WTC11 (cell line): ENCODE data around the gene PXK. TPM values are rescaled to one million over a fixed set of nuclear protein-coding genes. Genes with fewer than 3 reads are reported as not detected.

ENCODE experiments used
- ATAC-seq: fragments of 200-7000 bp; cut with Tn5 transposase; 2 replicates; pipeline ENCODE4 v1.10.0; 2021; ENCODE audit warnings: mild to moderate bottlenecking, moderate library complexity
- CTCF ChIA-PET: fragments of 300-600 bp; sonication (Branson Sonifier 250); formaldehyde crosslinking; loops from one replicate; lab custom pipeline; 2021; ENCODE audit warnings: antibody characterized with exemption; lab: Charles Lee
- POLR2A ChIA-PET: fragments of 350-600 bp; sonication (Branson Sonifier 250); formaldehyde crosslinking; loops from one replicate; lab custom pipeline; 2021; ENCODE audit warnings: antibody characterized with exemption; lab: Charles Lee
- DNase-seq: peaks from one replicate; pipeline ENCODE4 v3.0.0; 2021; ENCODE audit warnings: low spot score
- H3K27ac Mint-ChIP-seq: 2 replicates; pipeline ENCODE4 v1.8.0; 2021; ENCODE audit warnings: mixed read lengths
- H3K27me3 Mint-ChIP-seq: 2 replicates; pipeline ENCODE4 v1.8.0; 2021; ENCODE audit warnings: low read depth, mild to moderate bottlenecking, moderate library complexity, mixed read lengths
- H3K36me3 Mint-ChIP-seq: 2 replicates; pipeline ENCODE4 v1.8.0; 2021; ENCODE audit warnings: mixed read lengths
- H3K4me1 Mint-ChIP-seq: 2 replicates; pipeline ENCODE4 v1.8.0; 2022; ENCODE audit warnings: mixed read lengths
- H3K4me3 Mint-ChIP-seq: 2 replicates; pipeline ENCODE4 v1.8.0; 2021; ENCODE audit warnings: mild to moderate bottlenecking, moderate library complexity, mixed read lengths
- H3K9me3 Mint-ChIP-seq: 2 replicates; pipeline ENCODE4 v1.8.0; 2021; ENCODE audit warnings: mixed read lengths
- CREB1 ChIP-seq: sonication (generic); formaldehyde crosslinking; IDR thresholded peaks from 2 replicates; pipeline ENCODE4 v1.8.0; 2023; ENCODE audit warnings: mild to moderate bottlenecking, missing genetic modification reagents
- ELF4 ChIP-seq: sonication (generic); formaldehyde crosslinking; IDR thresholded peaks from 2 replicates; pipeline ENCODE4 v1.8.1; 2022; ENCODE audit warnings: low read depth, mild to moderate bottlenecking, moderate library complexity, missing genetic modification reagents
- ESRRA ChIP-seq: sonication (generic); formaldehyde crosslinking; IDR thresholded peaks from 2 replicates; pipeline ENCODE4 v1.8.1; 2022; ENCODE audit warnings: mild to moderate bottlenecking, missing genetic modification reagents, borderline replicate concordance
- ETV6 ChIP-seq: sonication (generic); formaldehyde crosslinking; IDR thresholded peaks from 2 replicates; pipeline ENCODE4 v1.8.1; 2022; ENCODE audit warnings: mild to moderate bottlenecking, missing genetic modification reagents
- FOXK1 ChIP-seq: sonication (generic); formaldehyde crosslinking; IDR thresholded peaks from 2 replicates; pipeline ENCODE4 v1.8.0; 2022; ENCODE audit warnings: mild to moderate bottlenecking, moderate library complexity, missing genetic modification reagents
- FOXP1 ChIP-seq: sonication (generic); formaldehyde crosslinking; IDR thresholded peaks from 2 replicates; pipeline ENCODE4 v1.8.0; 2022; ENCODE audit warnings: missing genetic modification reagents, mild to moderate bottlenecking, moderate library complexity, borderline replicate concordance
- GABPB1 ChIP-seq: sonication (generic); formaldehyde crosslinking; IDR thresholded peaks from 2 replicates; pipeline ENCODE4 v1.8.1; 2023; ENCODE audit warnings: mild to moderate bottlenecking, missing genetic modification reagents
- GRHL2 ChIP-seq: fragments of 250-450 bp; sonication (Bioruptor Pico); IDR thresholded peaks from 2 replicates; pipeline ENCODE4 v1.8.0; 2022; ENCODE audit warnings: mild to moderate bottlenecking, moderate library complexity; ENCODE audit not compliant: insufficient replicate concordance, severe bottlenecking
- HMGA2 ChIP-seq: fragments of 250-450 bp; sonication (Bioruptor Pico); IDR thresholded peaks from 2 replicates; pipeline ENCODE4 v1.4.0; 2021; ENCODE audit warnings: mild to moderate bottlenecking, moderate library complexity
- JAZF1 ChIP-seq: fragments of 250-450 bp; sonication (Bioruptor Pico); IDR thresholded peaks from 2 replicates; pipeline ENCODE4 v1.9.0; 2021; ENCODE audit warnings: moderate library complexity, mild to moderate bottlenecking, inconsistent platforms
- NFATC4 ChIP-seq: fragments of 250-450 bp; sonication (Bioruptor Pico); IDR thresholded peaks from 2 replicates; pipeline ENCODE4 v1.9.0; 2021; ENCODE audit warnings: mild to moderate bottlenecking
- NR3C1 ChIP-seq: sonication (generic); formaldehyde crosslinking; conservative IDR thresholded peaks from 2 replicates; pipeline ENCODE4 v1.8.1; 2023; ENCODE audit warnings: low read depth, mild to moderate bottlenecking, missing genetic modification reagents
- OVOL2 ChIP-seq: fragments of 250-450 bp; sonication (Bioruptor Pico); IDR thresholded peaks from 2 replicates; pipeline ENCODE4 v1.9.0; 2021; ENCODE audit warnings: mild to moderate bottlenecking, borderline replicate concordance
- RORB ChIP-seq: fragments of 250-450 bp; sonication (Bioruptor Pico); IDR thresholded peaks from 2 replicates; pipeline ENCODE4 v1.9.0; 2021; ENCODE audit warnings: mild to moderate bottlenecking
- SMAD3 ChIP-seq: sonication (generic); formaldehyde crosslinking; IDR thresholded peaks from 2 replicates; pipeline ENCODE4 v1.8.0; 2022; ENCODE audit warnings: missing genetic modification reagents, mild to moderate bottlenecking, borderline replicate concordance
- TEAD4 ChIP-seq: sonication (generic); formaldehyde crosslinking; IDR thresholded peaks from 2 replicates; pipeline ENCODE4 v1.8.0; 2022; ENCODE audit warnings: mild to moderate bottlenecking, missing genetic modification reagents
- TP53 ChIP-seq: sonication (generic); formaldehyde crosslinking; IDR thresholded peaks from 2 replicates; pipeline ENCODE4 v1.8.1; 2023; ENCODE audit warnings: mild to moderate bottlenecking, missing genetic modification reagents
- ZNF416 ChIP-seq: fragments of 250-450 bp; sonication (Bioruptor Pico); IDR thresholded peaks from 2 replicates; pipeline ENCODE4 v1.9.0; 2021; ENCODE audit warnings: mild to moderate bottlenecking, inconsistent platforms
- total RNA-seq: library from RNA; stranded (reverse); gene quantifications from 3 replicates; pipeline ENCODE4 v1.2.3, GENCODE V29; 2021
- TF ChIP-seq, protein P1 (sequence below): sonication (generic); formaldehyde crosslinking; IDR thresholded peaks from 2 replicates; pipeline ENCODE4 v1.8.1; 2022; ENCODE audit warnings: mild to moderate bottlenecking, missing genetic modification reagents, moderate library complexity, borderline replicate concordance
- TF ChIP-seq, protein P2 (sequence below): sonication (generic); formaldehyde crosslinking; IDR thresholded peaks from 2 replicates; pipeline ENCODE4 v1.8.0; 2022; ENCODE audit warnings: mild to moderate bottlenecking, missing genetic modification reagents
- TF ChIP-seq, protein P3 (sequence below): sonication (generic); formaldehyde crosslinking; IDR thresholded peaks from 2 replicates; pipeline ENCODE4 v1.8.1; 2023; ENCODE audit warnings: mild to moderate bottlenecking, missing genetic modification reagents
- TF ChIP-seq, protein P4 (sequence below): sonication (generic); formaldehyde crosslinking; conservative IDR thresholded peaks from 2 replicates; pipeline ENCODE4 v1.8.1; 2023; ENCODE audit warnings: mild to moderate bottlenecking, low read depth, missing genetic modification reagents, moderate library complexity
- TF ChIP-seq, protein P5 (sequence below): sonication (generic); formaldehyde crosslinking; IDR thresholded peaks from 2 replicates; pipeline ENCODE4 v1.8.1; 2022; ENCODE audit warnings: low read depth, missing genetic modification reagents, borderline replicate concordance
- TF ChIP-seq, protein P6 (sequence below): fragments of 200-600 bp; IDR thresholded peaks from 2 replicates; pipeline ENCODE4 v1.8.0; 2022; ENCODE audit warnings: antibody characterized with exemption

The PXK gene
- total RNA-seq, 1 experiment from 2014 or later, result 9.4 TPM

DNA sequence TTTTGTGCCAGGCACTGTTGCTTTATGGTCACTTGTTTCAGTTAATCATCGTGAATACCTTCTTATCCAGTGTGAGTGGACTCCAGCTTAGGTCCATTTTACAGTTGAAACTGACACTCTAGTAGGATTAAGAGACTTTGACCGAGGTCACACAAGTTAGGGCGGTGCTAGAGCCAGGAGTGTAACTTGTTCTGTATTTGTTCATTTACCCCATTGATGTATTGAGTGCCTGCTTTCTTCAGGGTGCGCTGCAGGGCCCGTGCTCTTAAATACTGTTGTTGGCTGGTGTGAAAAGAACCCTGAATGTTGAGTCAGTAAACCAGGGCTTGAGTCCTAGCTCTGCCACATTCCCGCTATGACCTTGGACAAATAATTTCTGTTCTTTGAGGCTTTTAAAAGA, 85.5 kb downstream of the PXK start (continued):
- TF ChIP-seq, protein P1, sequence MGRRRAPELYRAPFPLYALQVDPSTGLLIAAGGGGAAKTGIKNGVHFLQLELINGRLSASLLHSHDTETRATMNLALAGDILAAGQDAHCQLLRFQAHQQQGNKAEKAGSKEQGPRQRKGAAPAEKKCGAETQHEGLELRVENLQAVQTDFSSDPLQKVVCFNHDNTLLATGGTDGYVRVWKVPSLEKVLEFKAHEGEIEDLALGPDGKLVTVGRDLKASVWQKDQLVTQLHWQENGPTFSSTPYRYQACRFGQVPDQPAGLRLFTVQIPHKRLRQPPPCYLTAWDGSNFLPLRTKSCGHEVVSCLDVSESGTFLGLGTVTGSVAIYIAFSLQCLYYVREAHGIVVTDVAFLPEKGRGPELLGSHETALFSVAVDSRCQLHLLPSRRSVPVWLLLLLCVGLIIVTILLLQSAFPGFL (CRISPR knock-in tag), result no peak
- no peak for TF ChIP-seq FOXP1
- TF ChIP-seq GABPB1, result no peak
- TF ChIP-seq, all 79 proteins: peak for 0

DNA sequence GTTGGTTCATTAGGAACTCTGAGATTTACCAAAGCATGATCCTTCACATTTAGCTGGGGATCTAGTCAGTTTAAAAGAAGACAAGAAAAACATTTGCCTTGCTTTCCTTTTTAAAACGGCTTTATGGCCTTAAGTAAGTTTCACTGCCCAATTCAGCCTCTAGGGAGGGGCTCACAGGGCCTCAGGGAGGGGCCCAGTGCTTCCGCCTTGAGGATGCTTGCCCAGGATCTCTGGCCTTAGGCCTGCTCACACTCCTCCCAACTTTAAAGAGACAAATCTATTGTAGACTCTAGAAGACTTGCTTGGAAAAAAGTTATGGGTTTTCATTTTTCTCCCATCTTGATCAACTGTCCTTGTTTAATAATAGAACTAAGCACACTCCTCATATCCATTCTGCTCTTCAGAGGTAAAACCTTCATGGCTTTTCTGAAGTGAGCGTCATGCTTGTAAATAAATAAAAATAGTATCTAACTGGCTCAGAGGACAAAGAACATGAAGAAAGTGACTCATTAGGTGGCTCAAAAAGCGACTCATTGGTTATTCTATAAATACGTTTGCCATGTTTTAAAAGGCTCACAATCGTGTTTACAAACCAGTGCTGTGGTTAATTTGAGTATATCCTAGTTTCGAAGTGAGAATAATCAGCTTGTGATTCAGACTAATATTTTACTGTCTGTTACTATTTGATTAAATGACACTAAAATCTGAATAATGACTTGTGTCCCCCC, 87.3 kb downstream of the PXK start:
- peaks cover 14% of the 10 kb centered on the region for H3K4me1 Mint-ChIP-seq
- H3K4me3 Mint-ChIP-seq, result no peak overlapping the region
- H3K27ac Mint-ChIP-seq, result peak overlapping the region; percentile 82
- H3K27me3 Mint-ChIP-seq, result no peaks in the 10 kb centered on the region
- H3K36me3 Mint-ChIP-seq, result peaks cover 14% of the 10 kb centered on the region
- ChIA-PET CTCF (interaction anchor here (0.6 to 1.6 kb wide), 3 partner anchors 114 to 339 kb away, joined by 3 read pairs; partner anchors contain the start of genes HTD2 and RPP14), POLR2A (no interaction called here)
- TF ChIP-seq FOXK1 (CRISPR knock-in tag) (no peak), HMGA2 (CRISPR knock-in tag) (no peak), NFATC4 (CRISPR knock-in tag) (no peak), GRHL2 (no peak), ZNF416 (CRISPR knock-in tag) (no peak), TP53 (CRISPR knock-in tag) (no peak), SMAD3 (CRISPR knock-in tag) (no peak), RORB (CRISPR knock-in tag) (no peak), NR3C1 (no peak), ESRRA (CRISPR knock-in tag) (no peak)
- TF ChIP-seq, protein P2, sequence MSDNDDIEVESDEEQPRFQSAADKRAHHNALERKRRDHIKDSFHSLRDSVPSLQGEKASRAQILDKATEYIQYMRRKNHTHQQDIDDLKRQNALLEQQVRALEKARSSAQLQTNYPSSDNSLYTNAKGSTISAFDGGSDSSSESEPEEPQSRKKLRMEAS, result no peak
- TF ChIP-seq, protein P3, sequence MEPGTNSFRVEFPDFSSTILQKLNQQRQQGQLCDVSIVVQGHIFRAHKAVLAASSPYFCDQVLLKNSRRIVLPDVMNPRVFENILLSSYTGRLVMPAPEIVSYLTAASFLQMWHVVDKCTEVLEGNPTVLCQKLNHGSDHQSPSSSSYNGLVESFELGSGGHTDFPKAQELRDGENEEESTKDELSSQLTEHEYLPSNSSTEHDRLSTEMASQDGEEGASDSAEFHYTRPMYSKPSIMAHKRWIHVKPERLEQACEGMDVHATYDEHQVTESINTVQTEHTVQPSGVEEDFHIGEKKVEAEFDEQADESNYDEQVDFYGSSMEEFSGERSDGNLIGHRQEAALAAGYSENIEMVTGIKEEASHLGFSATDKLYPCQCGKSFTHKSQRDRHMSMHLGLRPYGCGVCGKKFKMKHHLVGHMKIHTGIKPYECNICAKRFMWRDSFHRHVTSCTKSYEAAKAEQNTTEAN, result no peak
- TF ChIP-seq, protein P4, sequence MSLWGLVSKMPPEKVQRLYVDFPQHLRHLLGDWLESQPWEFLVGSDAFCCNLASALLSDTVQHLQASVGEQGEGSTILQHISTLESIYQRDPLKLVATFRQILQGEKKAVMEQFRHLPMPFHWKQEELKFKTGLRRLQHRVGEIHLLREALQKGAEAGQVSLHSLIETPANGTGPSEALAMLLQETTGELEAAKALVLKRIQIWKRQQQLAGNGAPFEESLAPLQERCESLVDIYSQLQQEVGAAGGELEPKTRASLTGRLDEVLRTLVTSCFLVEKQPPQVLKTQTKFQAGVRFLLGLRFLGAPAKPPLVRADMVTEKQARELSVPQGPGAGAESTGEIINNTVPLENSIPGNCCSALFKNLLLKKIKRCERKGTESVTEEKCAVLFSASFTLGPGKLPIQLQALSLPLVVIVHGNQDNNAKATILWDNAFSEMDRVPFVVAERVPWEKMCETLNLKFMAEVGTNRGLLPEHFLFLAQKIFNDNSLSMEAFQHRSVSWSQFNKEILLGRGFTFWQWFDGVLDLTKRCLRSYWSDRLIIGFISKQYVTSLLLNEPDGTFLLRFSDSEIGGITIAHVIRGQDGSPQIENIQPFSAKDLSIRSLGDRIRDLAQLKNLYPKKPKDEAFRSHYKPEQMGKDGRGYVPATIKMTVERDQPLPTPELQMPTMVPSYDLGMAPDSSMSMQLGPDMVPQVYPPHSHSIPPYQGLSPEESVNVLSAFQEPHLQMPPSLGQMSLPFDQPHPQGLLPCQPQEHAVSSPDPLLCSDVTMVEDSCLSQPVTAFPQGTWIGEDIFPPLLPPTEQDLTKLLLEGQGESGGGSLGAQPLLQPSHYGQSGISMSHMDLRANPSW, result no peak
- TF ChIP-seq, protein P5, sequence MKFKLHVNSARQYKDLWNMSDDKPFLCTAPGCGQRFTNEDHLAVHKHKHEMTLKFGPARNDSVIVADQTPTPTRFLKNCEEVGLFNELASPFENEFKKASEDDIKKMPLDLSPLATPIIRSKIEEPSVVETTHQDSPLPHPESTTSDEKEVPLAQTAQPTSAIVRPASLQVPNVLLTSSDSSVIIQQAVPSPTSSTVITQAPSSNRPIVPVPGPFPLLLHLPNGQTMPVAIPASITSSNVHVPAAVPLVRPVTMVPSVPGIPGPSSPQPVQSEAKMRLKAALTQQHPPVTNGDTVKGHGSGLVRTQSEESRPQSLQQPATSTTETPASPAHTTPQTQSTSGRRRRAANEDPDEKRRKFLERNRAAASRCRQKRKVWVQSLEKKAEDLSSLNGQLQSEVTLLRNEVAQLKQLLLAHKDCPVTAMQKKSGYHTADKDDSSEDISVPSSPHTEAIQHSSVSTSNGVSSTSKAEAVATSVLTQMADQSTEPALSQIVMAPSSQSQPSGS (CRISPR knock-in tag), result no peak
- no peaks in the 10 kb centered on the region for H3K9me3 Mint-ChIP-seq
- DNase-seq (no peak), ATAC-seq (no peak)

DNA sequence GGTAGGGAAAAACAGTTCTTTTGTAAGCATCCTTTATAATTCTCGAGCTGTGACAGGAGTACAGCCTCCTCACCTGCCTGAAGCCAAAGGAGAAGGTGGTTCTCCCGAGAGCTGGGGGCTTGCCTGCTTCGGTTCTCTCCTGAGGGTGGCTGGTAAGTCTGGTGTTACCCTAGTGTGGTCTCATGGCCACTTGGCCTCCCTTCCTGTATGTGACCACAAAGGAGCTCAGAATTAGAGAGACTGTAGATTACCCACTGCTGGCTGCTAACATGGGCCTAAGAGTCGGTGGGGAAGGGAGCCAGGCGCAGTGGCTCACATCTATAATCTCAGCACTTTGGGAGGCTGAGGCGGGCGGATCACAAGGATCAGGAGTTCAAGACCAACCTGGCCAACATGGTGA, 88.3 kb downstream of the PXK start:
- Mint-ChIP-seq H3K9me3 (no peaks in the 10 kb centered on the region), H3K4me1 (peaks cover 12% of the 10 kb centered on the region), H3K27me3 (no peaks in the 10 kb centered on the region), H3K4me3 (no peak overlapping the region), H3K27ac (no peak overlapping the region; the same call in 1 of the 2 replicates), H3K36me3 (peaks cover 23% of the 10 kb centered on the region)
- ChIA-PET POLR2A (interaction anchor here (1.2 kb wide), 1 partner anchor 15 kb away, joined by 3 read pairs; no protein-coding TSS in a partner anchor), CTCF (interaction anchor here (1.2 to 1.6 kb wide), 2 partner anchors 115 to 233 kb away, joined by 3 read pairs; partner anchors contain the start of genes HTD2 and RPP14)
- ATAC-seq (no peak), DNase-seq (no peak)
- no peak for TF ChIP-seq ETV6
- TF ChIP-seq GABPB1, result no peak
- no peak for TF ChIP-seq ELF4 (CRISPR knock-in tag)
- no peak for TF ChIP-seq OVOL2 (CRISPR knock-in tag)
- no peak for TF ChIP-seq SMAD3 (CRISPR knock-in tag)
- TF ChIP-seq TP53 (CRISPR knock-in tag), result no peak
- TF ChIP-seq CREB1 (CRISPR knock-in tag), result no peak
- TF ChIP-seq JAZF1 (CRISPR knock-in tag), result no peak
- no peak for TF ChIP-seq NFATC4 (CRISPR knock-in tag)
- no peak for TF ChIP-seq TEAD4
- TF ChIP-seq, protein P1 (CRISPR knock-in tag), result no peak
- TF ChIP-seq, protein P6, sequence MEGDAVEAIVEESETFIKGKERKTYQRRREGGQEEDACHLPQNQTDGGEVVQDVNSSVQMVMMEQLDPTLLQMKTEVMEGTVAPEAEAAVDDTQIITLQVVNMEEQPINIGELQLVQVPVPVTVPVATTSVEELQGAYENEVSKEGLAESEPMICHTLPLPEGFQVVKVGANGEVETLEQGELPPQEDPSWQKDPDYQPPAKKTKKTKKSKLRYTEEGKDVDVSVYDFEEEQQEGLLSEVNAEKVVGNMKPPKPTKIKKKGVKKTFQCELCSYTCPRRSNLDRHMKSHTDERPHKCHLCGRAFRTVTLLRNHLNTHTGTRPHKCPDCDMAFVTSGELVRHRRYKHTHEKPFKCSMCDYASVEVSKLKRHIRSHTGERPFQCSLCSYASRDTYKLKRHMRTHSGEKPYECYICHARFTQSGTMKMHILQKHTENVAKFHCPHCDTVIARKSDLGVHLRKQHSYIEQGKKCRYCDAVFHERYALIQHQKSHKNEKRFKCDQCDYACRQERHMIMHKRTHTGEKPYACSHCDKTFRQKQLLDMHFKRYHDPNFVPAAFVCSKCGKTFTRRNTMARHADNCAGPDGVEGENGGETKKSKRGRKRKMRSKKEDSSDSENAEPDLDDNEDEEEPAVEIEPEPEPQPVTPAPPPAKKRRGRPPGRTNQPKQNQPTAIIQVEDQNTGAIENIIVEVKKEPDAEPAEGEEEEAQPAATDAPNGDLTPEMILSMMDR, result no peak
